ENCODE results near the gene NBAS. TPM values are rescaled to one million over a fixed set of nuclear protein-coding genes. Genes with fewer than 3 reads are reported as not detected.

Gene NBAS
- total and polyA plus RNA-seq, 10 of the 15 experiments (the other 5 are each of a cell fraction or from before 2014, with no cell fraction given), result 4.3 to 32.7 (median 20.8) TPM

- TF ChIP-seq CREB1 (IDR thresholded peaks at IDR 0.05; ENCODE audit: low read depth), result no peak
Measured at GRCh38 chr2:15577071-15577735, 16.1 kb upstream of the NBAS start (continued).

GRCh38 chr2:15571729-15572128 is 10.6 kb upstream of the NBAS start:
- TF ChIP-seq DPF2 (IDR thresholded peaks at IDR 0.05) (no peak), CUX1 (IDR thresholded peaks at IDR 0.05; ENCODE audit: insufficient replicate concordance, low read depth, low read length) (no peak), BMI1 (IDR thresholded peaks at IDR 0.05; ENCODE audit: borderline replicate concordance) (no peak), MEF2B (IDR thresholded peaks at IDR 0.05; ENCODE audit: partially characterized antibody, poor library complexity, severe bottlenecking) (no peak), SREBF1 (IDR thresholded peaks at IDR 0.05; ENCODE audit: low read length) (no peak), LARP7 (IDR thresholded peaks at IDR 0.05) (no peak), STAT3 (IDR thresholded peaks at IDR 0.05; ENCODE audit: low read depth, low read length) (no peak), HDAC6 (IDR thresholded peaks at IDR 0.05; ENCODE audit: unreplicated experiment) (no peak), EED (IDR thresholded peaks at IDR 0.05; ENCODE audit: low read depth) (no peak), ESRRA (IDR thresholded peaks at IDR 0.05; ENCODE audit: low read length) (no peak)
- TF ChIP-seq, protein P1, sequence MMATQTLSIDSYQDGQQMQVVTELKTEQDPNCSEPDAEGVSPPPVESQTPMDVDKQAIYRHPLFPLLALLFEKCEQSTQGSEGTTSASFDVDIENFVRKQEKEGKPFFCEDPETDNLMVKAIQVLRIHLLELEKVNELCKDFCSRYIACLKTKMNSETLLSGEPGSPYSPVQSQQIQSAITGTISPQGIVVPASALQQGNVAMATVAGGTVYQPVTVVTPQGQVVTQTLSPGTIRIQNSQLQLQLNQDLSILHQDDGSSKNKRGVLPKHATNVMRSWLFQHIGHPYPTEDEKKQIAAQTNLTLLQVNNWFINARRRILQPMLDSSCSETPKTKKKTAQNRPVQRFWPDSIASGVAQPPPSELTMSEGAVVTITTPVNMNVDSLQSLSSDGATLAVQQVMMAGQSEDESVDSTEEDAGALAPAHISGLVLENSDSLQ (IDR thresholded peaks at IDR 0.05), result no peak
- WGBS (ENCODE audit: insufficient coverage, insufficient replicate concordance, low lambda C conversion rate, missing lambda C conversion rate), result 55% methylated on average over 3 of the region's 3 CpGs
- Histone ChIP-seq H3K4me1 (ENCODE audit: control insufficient read depth, insufficient read depth, low read length) (0 out of 2 replicates have a peak, but pooled peaks cover 3% of the 10 kb centered on the region), H3K4me2 (ENCODE audit: control insufficient read depth, insufficient read depth) (no peak overlapping the region), H3K79me2 (ENCODE audit: control insufficient read depth, insufficient read depth, low read length) (no peaks in the 10 kb centered on the region), H3K27ac (ENCODE audit: control insufficient read depth, insufficient read depth) (no peak overlapping the region), H2AFZ (ENCODE audit: control insufficient read depth, low read depth, low read length) (no peak overlapping the region), H3K9me3 (replicated peaks; ENCODE audit: control insufficient read depth, insufficient read depth, low read length) (no peaks in the 10 kb centered on the region), H3K4me3 (no peak overlapping the region), H3K36me3 (ENCODE audit: control insufficient read depth in 2 of 2, insufficient read depth in 2 of 2, low read length in 1 of 2) (no peaks in the 10 kb centered on the region), H3K9ac (ENCODE audit: control insufficient read depth, insufficient read depth, low read length) (no peak overlapping the region), H4K20me1 (ENCODE audit: control insufficient read depth, insufficient read depth) (no peaks in the 10 kb centered on the region), H3K27me3 (replicated peaks in 1 of 2; ENCODE audit: control insufficient read depth in 2 of 2, insufficient read depth in 2 of 2, low read length in 1 of 2) (no peaks in the 10 kb centered on the region)
- ChIA-PET CTCF (interaction anchor here (0.9 kb wide), 1 partner anchor 10 kb away, joined by 3 read pairs; no protein-coding TSS in a partner anchor), RAD21 (ENCODE audit: unreplicated experiment) (no interaction called here), POLR2A (no interaction called here), SMC1A (ENCODE audit: uncharacterized antibody, unreplicated experiment) (interaction anchor here (1.0 to 1.2 kb wide), 2 partner anchors 12 kb away, joined by 3 read pairs; no protein-coding TSS in a partner anchor)
- ATAC-seq (no peak), FAIRE-seq (no peak), DNase-seq (ENCODE audit: low read depth, low spot score) (no peak)
- in situ Hi-C loops (cut with MboI), result no loop called here
- intact Hi-C loops (cut with micrococcal nuclease; ENCODE audit: unreplicated experiment), result loop anchor here (10.0 kb wide), 1 partner anchor 417 kb away; no protein-coding TSS in a partner anchor
- no TSS peak for BruUV-seq (replicated peaks)

Measured in GM12878 (cell line).